CD4-positive, alpha-beta T cell (primary cell): ENCODE measurements around the gene GTPBP1. TPM values are rescaled to one million over a fixed set of nuclear protein-coding genes. Genes with fewer than 3 reads are reported as not detected.

Experiments used
- ATAC-seq: fragments of 200-7000 bp; cut with Tn5 transposase; one replicate; pipeline ENCODE4 v1.10.0; 2022; ENCODE audit warnings: mild to moderate bottlenecking; ENCODE audit not compliant: poor library complexity
- CTCF ChIA-PET: fragments of 350-600 bp; sonication (Branson Sonifier 250); formaldehyde crosslinking; loops from one replicate; lab custom pipeline; 2021; ENCODE audit warnings: antibody characterized with exemption, inconsistent platforms; lab: Charles Lee
- POLR2A ChIA-PET: fragments of 350-600 bp; sonication (Branson Sonifier 250); formaldehyde crosslinking; loops from one replicate; lab custom pipeline; 2021; ENCODE audit warnings: antibody characterized with exemption, inconsistent platforms; lab: Charles Lee
- DNase-seq, 14 experiments: peaks; one replicate each; pipeline ENCODE4 v3.0.0-alpha.2; 2013 to 2020; ENCODE audit warnings: mixed read lengths in 2 of 14
- H3K27ac ChIP-seq, 2 donors: one replicate each; pipeline versions ENCODE4 v1.5.1 to v1.7.0; 2013; ENCODE audit warnings: low read length in 2 of 2, low read depth in 1 of 2, mild to moderate bottlenecking in 1 of 2
- H3K27me3 ChIP-seq, 2 experiments: 1 replicate in 1 of 2; 2 replicates in 1 of 2; pipeline versions ENCODE4 v1.6.1 to v1.7.0; 2013; ENCODE audit warnings: low read length in 2 of 2, control low read depth in 1 of 2, mild to moderate bottlenecking in 1 of 2, moderate library complexity in 1 of 2; ENCODE audit not compliant: insufficient read depth in 2 of 2, control insufficient read depth in 1 of 2
- H3K36me3 ChIP-seq: one replicate; pipeline ENCODE4 v1.6.1; 2013; ENCODE audit warnings: low read length, control low read depth; ENCODE audit not compliant: insufficient read depth
- H3K4me1 ChIP-seq: one replicate; pipeline ENCODE4 v1.6.1; 2013; ENCODE audit warnings: low read length, control low read depth; ENCODE audit not compliant: insufficient read depth
- H3K4me3 ChIP-seq: one replicate; pipeline ENCODE4 v1.5.1; 2013; ENCODE audit warnings: mild to moderate bottlenecking, low read length, moderate library complexity
- H3K9me3 ChIP-seq, 2 experiments: 1 replicate in 1 of 2; 2 replicates in 1 of 2; pipeline versions ENCODE4 v1.6.1 to v1.7.0; 2013; ENCODE audit warnings: low read length in 2 of 2, mild to moderate bottlenecking in 2 of 2, control low read depth in 1 of 2, moderate library complexity in 1 of 2; ENCODE audit not compliant: control insufficient read depth in 1 of 2, insufficient read depth in 1 of 2
- H3K27ac Mint-ChIP-seq: one replicate; pipeline ENCODE4 v1.8.0; 2020; ENCODE audit warnings: mixed read lengths
- H3K27me3 Mint-ChIP-seq: one replicate; pipeline ENCODE4 v1.8.0; 2021; ENCODE audit warnings: mixed read lengths
- H3K36me3 Mint-ChIP-seq: one replicate; pipeline ENCODE4 v1.8.0; 2021; ENCODE audit warnings: low read depth, mixed read lengths
- H3K4me1 Mint-ChIP-seq: one replicate; pipeline ENCODE4 v1.8.0; 2021; ENCODE audit warnings: low read depth, mixed read lengths
- H3K4me3 Mint-ChIP-seq: one replicate; pipeline ENCODE4 v1.8.0; 2020; ENCODE audit warnings: mild to moderate bottlenecking, mixed read lengths
- H3K9me3 Mint-ChIP-seq: one replicate; pipeline ENCODE4 v1.8.0; 2020; ENCODE audit warnings: mixed read lengths
- intact Hi-C, 2 experiments: fragments of 100-400 bp; cut with DNase I in 1 of 2; cut with micrococcal nuclease in 1 of 2; formaldehyde crosslinking; loops; one replicate each; pipeline versions ENCODE4 v1.15.1 to v1.9.0; 2023 to 2025; cut with DNase I, micrococcal nuclease
- total RNA-seq, 174 experiments: library from RNA in 2 of 174; stranded (reverse) in 2 of 174; gene quantifications; one replicate each; pipeline ENCODE4 v1.2.3 and lab custom pipeline; 2021 to 2026
- TF ChIP-seq, protein P1 (sequence below): fragments of 200-600 bp; IDR thresholded peaks from one replicate; pipeline ENCODE4 v1.8.0; 2022; ENCODE audit warnings: antibody characterized with exemption, mild to moderate bottlenecking

The GTPBP1 gene
- total RNA-seq, 2 experiments from 2014 or later, result 263 to 272 TPM

DNA sequence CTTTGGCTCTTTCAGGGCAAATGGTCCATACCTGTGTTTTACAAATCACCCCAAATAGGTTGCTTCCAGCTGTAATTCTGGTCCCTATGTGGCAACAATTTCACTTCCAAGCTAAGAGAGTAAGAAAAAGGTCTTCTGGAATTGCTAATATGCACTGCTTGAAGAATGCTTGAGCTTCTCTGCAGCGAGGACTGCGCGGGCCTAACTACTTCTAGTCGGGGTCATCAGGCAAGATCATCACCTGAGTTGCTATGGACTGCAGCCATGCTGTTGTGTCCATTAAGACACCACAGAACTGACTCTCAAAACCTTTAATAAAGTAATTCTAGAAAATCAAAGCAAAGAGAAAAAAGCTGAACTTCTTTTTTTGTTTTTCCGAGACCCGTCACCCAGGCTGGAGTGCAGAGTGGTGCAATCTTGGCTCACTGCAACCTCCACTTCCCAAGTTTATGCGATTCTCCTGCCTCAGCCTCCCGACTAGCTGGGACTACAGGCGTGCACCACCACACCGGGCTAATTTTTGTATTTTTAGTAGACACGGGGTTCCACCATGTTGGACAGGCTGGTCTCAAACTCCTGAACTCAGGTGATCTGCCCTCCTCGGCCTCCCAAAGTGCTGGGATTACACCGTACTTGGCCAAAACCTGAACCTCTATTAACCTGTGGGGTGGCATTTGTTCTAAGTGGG is 7.2 kb upstream of the GTPBP1 start:
- Mint-ChIP-seq H3K36me3 (peaks cover 65% of the 10 kb centered on the region), H3K4me1 (peaks cover 59% of the 10 kb centered on the region), H3K4me3 (peak overlapping the region; percentile 95), H3K27me3 (peaks cover 5% of the 10 kb centered on the region), H3K27ac (peak overlapping the region; percentile 100), H3K9me3 (no peaks in the 10 kb centered on the region)
- TF ChIP-seq, protein P1, sequence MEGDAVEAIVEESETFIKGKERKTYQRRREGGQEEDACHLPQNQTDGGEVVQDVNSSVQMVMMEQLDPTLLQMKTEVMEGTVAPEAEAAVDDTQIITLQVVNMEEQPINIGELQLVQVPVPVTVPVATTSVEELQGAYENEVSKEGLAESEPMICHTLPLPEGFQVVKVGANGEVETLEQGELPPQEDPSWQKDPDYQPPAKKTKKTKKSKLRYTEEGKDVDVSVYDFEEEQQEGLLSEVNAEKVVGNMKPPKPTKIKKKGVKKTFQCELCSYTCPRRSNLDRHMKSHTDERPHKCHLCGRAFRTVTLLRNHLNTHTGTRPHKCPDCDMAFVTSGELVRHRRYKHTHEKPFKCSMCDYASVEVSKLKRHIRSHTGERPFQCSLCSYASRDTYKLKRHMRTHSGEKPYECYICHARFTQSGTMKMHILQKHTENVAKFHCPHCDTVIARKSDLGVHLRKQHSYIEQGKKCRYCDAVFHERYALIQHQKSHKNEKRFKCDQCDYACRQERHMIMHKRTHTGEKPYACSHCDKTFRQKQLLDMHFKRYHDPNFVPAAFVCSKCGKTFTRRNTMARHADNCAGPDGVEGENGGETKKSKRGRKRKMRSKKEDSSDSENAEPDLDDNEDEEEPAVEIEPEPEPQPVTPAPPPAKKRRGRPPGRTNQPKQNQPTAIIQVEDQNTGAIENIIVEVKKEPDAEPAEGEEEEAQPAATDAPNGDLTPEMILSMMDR, result no peak
- Histone ChIP-seq H3K36me3 (peaks cover 8% of the 10 kb centered on the region), H3K27me3 (no peaks in the 10 kb centered on the region), H3K27ac (peak overlapping the region in 1 of 2 donors; percentile 70), H3K4me1 (peaks cover 53% of the 10 kb centered on the region), H3K4me3 (no peak overlapping the region), H3K9me3 (no peaks in the 10 kb centered on the region)
- CTCF ChIA-PET, result interaction anchor here (1.0 to 6.3 kb wide), 2 partner anchors 16 to 54 kb away, joined by 5 to 58 read pairs; partner anchors contain the start of gene TOMM22
- POLR2A ChIA-PET, result interaction anchor here (1.5 to 4.9 kb wide), 5 partner anchors 8 to 53 kb away, joined by 5 to 66 read pairs (median 9); partner anchors contain the start of genes CBY1, GTPBP1 and TOMM22
- intact Hi-C loops, result loop anchor here in 1 of 2 experiments (10.0 kb wide), 1 partner anchor 294 kb away; no protein-coding TSS in a partner anchor
- ATAC-seq, result no peak
- no peak for DNase-seq

DNA sequence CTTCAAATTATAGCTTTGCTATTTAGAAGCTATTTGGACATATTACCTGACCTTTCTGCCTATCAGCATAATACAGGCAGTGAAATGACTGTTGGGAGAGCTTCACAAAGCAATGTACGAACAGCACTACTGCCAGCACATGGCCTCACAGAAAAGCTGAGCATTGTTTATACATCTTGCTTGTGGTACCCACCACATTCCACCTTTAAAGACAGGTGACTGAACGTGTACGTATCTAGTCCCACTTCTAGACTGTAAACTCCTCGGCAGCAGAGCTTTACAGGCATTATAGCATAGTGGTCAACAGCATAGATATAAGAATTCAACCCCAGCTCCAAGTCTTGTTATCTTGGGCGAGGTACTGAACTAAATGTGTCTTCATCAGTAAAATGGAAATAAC is 6.6 kb upstream of the GTPBP1 start:
- Histone ChIP-seq H3K9me3 (no peaks in the 10 kb centered on the region), H3K4me3 (peak overlapping the region; percentile 58), H3K27ac (peak overlapping the region in 1 of 2 donors; percentile 70), H3K4me1 (peaks cover 53% of the 10 kb centered on the region), H3K36me3 (peaks cover 8% of the 10 kb centered on the region), H3K27me3 (no peaks in the 10 kb centered on the region)
- H3K4me1 Mint-ChIP-seq, result peaks cover 62% of the 10 kb centered on the region
- H3K4me3 Mint-ChIP-seq, result peak overlapping the region; percentile 95
- no peak for DNase-seq
- ChIA-PET CTCF (interaction anchor here (1.0 to 6.3 kb wide), 3 partner anchors 17 to 55 kb away, joined by 3 to 58 read pairs (median 5); partner anchors contain the start of gene TOMM22), POLR2A (interaction anchor here (0.8 to 4.9 kb wide), 9 partner anchors 10 to 301 kb away, joined by 3 to 66 read pairs (median 5); partner anchors contain the start of genes CBY1, DDX17 and TOMM22)
- TF ChIP-seq, protein P1, result no peak
- ATAC-seq, result no peak
- H3K36me3 Mint-ChIP-seq, result peaks cover 59% of the 10 kb centered on the region
- H3K27me3 Mint-ChIP-seq, result peaks cover 5% of the 10 kb centered on the region
- intact Hi-C loops, result loop anchor here in 1 of 2 experiments (10.0 kb wide), 1 partner anchor 294 kb away; no protein-coding TSS in a partner anchor
- H3K9me3 Mint-ChIP-seq, result no peaks in the 10 kb centered on the region
- peak overlapping the region; percentile 100 for H3K27ac Mint-ChIP-seq

DNA sequence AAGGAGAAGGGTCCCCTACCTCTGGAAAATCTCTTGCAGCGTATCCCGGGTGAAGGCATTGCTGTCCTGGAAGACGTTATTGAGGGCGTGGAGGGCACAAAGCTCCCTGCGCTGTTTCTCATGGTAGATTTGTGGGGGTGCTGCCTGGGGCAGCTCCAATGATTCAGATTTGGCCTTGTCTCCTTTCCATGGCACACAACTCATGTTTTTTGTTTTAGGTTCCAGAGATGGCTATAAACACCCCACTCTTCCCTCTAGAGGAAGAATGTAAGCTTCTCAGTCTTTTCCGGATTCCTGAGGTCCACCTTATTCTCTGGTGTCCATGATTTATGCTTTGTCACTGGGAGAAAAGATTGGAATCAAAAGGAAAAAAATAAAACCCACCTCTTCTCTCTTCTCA is 6.0 kb upstream of the GTPBP1 start:
- peak overlapping the region; percentile 95 for H3K4me3 Mint-ChIP-seq
- H3K36me3 Mint-ChIP-seq, result peaks cover 54% of the 10 kb centered on the region
- Histone ChIP-seq H3K4me3 (peak overlapping the region; percentile 58), H3K27me3 (no peaks in the 10 kb centered on the region), H3K36me3 (peaks cover 7% of the 10 kb centered on the region), H3K27ac (peak overlapping the region; percentile 70 to 98), H3K9me3 (no peaks in the 10 kb centered on the region), H3K4me1 (peaks cover 59% of the 10 kb centered on the region)
- peak overlapping the region; percentile 100 for H3K27ac Mint-ChIP-seq
- TF ChIP-seq, protein P1, result no peak
- DNase-seq, result peak in 2 of 14 experiments; percentile 22 to 32
- ChIA-PET POLR2A (interaction anchor here (0.6 to 4.9 kb wide), 12 partner anchors 8 to 301 kb away, joined by 3 to 66 read pairs (median 4); partner anchors contain the start of genes CBY1, DDX17 and TOMM22), CTCF (interaction anchor here (1.1 to 6.3 kb wide), 2 partner anchors 17 to 54 kb away, joined by 3 to 58 read pairs; partner anchors contain the start of gene TOMM22)
- H3K4me1 Mint-ChIP-seq, result peaks cover 63% of the 10 kb centered on the region
- peaks cover 5% of the 10 kb centered on the region for H3K27me3 Mint-ChIP-seq
- intact Hi-C loops, result loop anchor here (1.0 to 10.0 kb wide), 6 partner anchors 17 to 382 kb away; partner anchors contain the start of genes CBY1 (in 1 of the 2), CSNK1E (in 1 of the 2), DMC1 (in 1 of the 2) and FAM227A (in 1 of the 2)
- H3K9me3 Mint-ChIP-seq, result no peaks in the 10 kb centered on the region
- ATAC-seq, result no peak
